ENCODE results near the gene GARIN5B. TPM values are rescaled to one million over a fixed set of nuclear protein-coding genes. Genes with fewer than 3 reads are reported as not detected.

Gene GARIN5B
- total and polyA plus RNA-seq, 12 donors = not detected

DNA sequence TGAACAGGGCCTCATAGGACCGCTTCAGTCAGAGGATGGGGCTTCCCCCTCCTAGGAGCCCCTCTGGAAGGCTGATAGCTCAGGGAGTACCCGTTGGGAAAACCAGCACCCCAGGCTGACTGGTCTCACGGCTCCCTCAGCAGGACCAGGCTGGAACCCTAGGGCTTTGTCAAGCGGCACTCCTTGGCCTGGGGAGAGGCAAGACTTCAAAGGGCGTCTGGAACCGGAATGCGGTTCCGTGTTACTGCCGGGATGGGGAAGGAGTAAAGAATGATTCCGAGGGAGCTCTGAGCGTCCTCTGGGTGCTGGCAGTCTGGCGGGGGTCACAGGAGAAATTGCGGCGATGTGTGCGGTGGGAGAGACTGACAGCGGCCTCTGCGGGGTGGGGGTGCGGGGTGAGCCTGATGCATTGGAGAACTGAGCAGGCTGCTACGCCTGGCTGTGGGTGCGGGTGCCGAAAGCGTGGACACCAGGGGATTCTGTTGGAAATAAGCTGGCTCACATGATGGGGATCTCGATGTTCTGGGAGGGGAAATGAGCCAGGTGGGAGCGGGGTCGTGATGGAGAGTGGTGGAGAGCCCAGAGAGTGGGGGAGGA lies 10.4 kb downstream of the GARIN5B start:
- ATAC-seq = no peak
- 62 to 63% methylated on average over 25 of the region's 25 CpGs for WGBS, 2 donors
- TF ChIP-seq, protein P1, sequence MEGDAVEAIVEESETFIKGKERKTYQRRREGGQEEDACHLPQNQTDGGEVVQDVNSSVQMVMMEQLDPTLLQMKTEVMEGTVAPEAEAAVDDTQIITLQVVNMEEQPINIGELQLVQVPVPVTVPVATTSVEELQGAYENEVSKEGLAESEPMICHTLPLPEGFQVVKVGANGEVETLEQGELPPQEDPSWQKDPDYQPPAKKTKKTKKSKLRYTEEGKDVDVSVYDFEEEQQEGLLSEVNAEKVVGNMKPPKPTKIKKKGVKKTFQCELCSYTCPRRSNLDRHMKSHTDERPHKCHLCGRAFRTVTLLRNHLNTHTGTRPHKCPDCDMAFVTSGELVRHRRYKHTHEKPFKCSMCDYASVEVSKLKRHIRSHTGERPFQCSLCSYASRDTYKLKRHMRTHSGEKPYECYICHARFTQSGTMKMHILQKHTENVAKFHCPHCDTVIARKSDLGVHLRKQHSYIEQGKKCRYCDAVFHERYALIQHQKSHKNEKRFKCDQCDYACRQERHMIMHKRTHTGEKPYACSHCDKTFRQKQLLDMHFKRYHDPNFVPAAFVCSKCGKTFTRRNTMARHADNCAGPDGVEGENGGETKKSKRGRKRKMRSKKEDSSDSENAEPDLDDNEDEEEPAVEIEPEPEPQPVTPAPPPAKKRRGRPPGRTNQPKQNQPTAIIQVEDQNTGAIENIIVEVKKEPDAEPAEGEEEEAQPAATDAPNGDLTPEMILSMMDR (IDR thresholded peaks at IDR 0.05) = no peak
- Histone ChIP-seq H3K27ac (no peak overlapping the region), H3K4me1 (peaks cover 0 to 22% (median 15%) of the 10 kb centered on the region in 9 donors), H3K4me3 (no peak overlapping the region), H3K36me3 (peaks cover 0 to 1% (median 0%) of the 10 kb centered on the region in 9 donors), H3K27me3 (peaks cover 18 to 70% (median 66%) of the 10 kb centered on the region in 7 donors), H3K9me3 (no peaks in the 10 kb centered on the region)
- intact Hi-C loops (cut with DNase I) = no loop called here
- no peak for DNase-seq

DNA sequence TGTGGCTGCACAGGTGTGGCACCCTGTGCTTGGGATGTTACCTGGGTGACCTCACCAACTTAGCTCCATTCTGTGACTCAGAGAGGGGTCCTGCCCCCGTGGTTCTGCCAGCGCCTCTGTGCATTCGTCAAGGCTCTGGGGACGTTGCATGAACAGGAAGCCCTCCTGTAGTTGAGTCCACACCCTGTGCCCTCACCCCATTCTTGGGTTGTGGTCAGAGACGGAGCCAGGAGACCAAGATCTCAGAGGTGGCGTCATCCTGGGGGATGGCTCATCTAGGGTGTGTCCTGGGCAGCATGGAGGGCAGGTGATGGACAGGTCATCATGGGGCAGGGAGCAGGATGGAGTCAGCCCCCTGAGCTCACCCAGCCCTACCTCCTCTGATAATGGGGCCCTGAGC lies 11.0 kb downstream of the GARIN5B start:
- Histone ChIP-seq H3K36me3 (peaks cover 0 to 7% (median under 1%) of the 10 kb centered on the region in 9 donors), H3K4me3 (no peak overlapping the region), H3K27me3 (peaks cover 18 to 66% (median 62%) of the 10 kb centered on the region in 7 donors), H3K27ac (no peak overlapping the region), H3K9me3 (no peaks in the 10 kb centered on the region), H3K4me1 (peaks cover 0 to 22% (median 15%) of the 10 kb centered on the region in 9 donors)
- DNase-seq = no peak
- ATAC-seq = no peak
- TF ChIP-seq, protein P1 (IDR thresholded peaks at IDR 0.05) = no peak
- intact Hi-C loops (cut with DNase I) = no loop called here
- WGBS, 2 donors = 68 to 75% methylated on average over 6 of the region's 6 CpGs

DNA sequence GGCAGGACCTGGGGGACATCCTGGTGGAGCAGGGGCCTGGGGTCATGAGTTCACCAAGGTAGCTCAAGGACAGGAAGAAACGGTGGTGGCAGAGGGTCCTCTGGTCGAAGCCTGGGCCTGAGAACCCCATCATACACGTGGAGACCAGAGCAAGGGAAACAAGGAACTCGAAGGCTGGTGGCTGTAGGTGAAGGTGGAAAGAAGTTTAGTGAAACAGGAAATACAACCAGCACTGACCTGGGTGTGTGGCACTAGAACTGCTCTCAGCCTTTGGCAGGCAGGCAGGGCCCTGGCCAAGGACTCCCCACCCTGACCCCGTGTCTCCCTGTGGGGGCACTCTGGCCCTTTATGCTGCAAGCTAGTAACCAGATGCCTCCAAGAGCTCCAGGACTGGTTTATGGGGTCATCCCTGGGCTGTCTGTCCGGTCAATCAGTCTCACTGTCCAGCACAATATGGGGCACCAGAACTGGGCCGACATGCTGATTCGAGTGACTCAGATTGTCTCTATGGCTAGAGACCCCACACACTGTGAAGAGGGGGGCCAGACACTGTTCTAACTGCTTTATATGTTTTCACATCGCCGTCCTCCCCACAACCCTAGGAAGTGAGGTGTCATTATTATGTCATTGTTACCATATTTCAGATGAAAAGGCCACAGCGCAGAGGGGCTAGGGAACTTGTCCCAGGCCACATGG lies 12.3 kb downstream of the GARIN5B start:
- WGBS, 2 donors = 78 to 80% methylated on average over 11 of the region's 11 CpGs
- DNase-seq (no peak), ATAC-seq (no peak)
- H3K27ac ChIP-seq = no peak overlapping the region
- H3K4me1 ChIP-seq = peaks cover 0 to 26% (median 15%) of the 10 kb centered on the region in 9 donors
- H3K4me3 ChIP-seq = no peak overlapping the region
- no peaks in the 10 kb centered on the region for H3K9me3 ChIP-seq
- TF ChIP-seq, protein P1 (IDR thresholded peaks at IDR 0.05) = no peak
- H3K27me3 ChIP-seq = peaks cover 18 to 56% (median 51%) of the 10 kb centered on the region in 7 donors
- intact Hi-C loops (cut with DNase I) = no loop called here
- peaks cover 0 to 17% (median 8%) of the 10 kb centered on the region in 9 donors for H3K36me3 ChIP-seq

DNA sequence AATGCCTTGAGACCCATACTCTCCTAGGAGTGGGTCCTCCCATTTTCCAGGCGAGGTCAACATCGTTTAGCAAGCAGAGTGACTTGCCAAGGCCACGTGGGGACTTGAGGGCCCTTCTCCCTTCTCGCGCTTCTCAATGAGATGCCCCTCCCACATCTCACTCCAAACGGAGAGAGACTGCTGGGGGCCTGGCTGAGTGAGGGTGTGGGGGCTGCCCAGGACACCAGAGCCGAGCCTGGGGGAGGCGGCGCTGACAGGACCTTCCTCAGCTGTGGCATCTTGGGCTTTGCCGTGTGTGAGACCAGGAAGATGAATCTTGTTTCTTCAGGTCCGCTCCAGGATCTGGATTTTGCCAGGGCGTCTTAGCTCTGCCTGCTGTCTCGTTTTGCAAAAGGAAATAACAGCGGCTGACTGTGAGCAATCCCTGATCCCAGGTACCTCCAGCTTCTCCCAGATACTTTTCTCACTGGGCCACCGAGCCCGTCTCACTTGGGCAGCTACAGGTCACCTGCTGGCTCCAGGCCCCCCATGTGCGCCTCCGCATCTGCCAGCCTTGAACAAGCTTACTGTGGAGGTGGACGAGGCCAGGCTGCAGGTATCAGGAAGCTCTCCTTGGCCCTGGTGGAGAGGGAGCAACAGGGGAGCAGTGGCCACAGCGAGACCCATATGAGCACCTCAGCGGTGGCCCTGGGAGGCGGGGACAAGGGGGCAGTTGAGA lies 14.6 kb downstream of the GARIN5B start:
- no peak overlapping the region for H3K27ac ChIP-seq
- no peak for ATAC-seq
- no peak for DNase-seq
- TF ChIP-seq, protein P1 (IDR thresholded peaks at IDR 0.05) = no peak
- intact Hi-C loops (cut with DNase I) = no loop called here
- peaks cover 0 to 29% (median 8%) of the 10 kb centered on the region in 9 donors for H3K36me3 ChIP-seq
- WGBS, 2 donors = 66 to 70% methylated on average over 22 of the region's 22 CpGs
- H3K9me3 ChIP-seq = no peaks in the 10 kb centered on the region
- no peak overlapping the region for H3K4me3 ChIP-seq
- H3K4me1 ChIP-seq = peaks cover 0 to 13% (median 4%) of the 10 kb centered on the region in 9 donors
- H3K27me3 ChIP-seq = peaks cover 9 to 36% (median 32%) of the 10 kb centered on the region in 7 donors

All from heart right ventricle (tissue), 16 donors.